ENCODE data around the gene CARD16. TPM values are rescaled to one million over a fixed set of nuclear protein-coding genes. Genes with fewer than 3 reads are reported as not detected.

Gene CARD16
- total RNA-seq, 1 experiment from 2014 or later = not detected

DNA sequence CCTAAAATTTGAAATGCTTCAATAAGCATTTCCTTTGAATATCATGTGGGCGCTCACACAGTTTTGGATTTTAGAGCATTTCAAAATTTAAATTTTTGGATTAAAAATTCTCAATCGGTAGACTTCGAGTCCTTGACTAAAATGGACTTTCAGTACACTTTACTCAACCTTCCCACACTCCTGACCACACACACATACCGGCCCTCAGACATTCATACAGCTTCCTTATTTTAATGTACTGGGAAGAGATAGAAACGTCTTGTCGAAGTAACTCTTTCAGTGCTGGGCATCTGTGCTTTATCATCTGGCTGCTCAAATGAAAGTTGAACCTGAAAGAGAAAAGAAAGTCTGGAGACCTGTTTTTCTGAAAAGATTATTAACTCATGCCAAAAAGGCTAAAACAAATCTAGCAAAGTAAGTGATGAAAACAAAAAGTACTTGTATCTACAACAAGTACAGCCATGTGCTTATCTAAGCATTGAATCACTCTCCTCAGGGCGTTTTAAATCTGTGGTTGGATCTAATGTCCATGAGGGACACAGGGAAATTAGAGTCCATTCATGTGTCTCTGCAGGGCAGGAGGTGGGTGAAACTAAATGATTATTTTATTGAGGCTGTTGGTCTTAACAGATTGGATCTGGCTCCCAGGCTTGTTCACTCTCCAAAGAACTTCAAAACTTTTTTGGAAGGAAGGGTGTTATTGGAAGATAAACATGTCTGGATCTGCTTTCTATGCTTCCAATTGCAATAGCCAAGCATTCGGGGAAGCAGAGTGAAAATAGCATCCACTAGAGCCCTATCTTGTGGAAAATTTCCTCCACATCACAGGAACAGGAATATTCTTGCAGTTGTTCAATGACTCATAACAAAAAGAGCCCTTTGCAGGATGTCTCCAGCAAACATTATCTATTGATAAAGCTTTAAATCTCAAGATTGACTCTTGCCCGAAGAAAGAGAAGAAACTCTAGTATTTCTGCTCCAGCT lies 47.4 kb upstream of the CARD16 start (continued):
- TF ChIP-seq, protein P1, sequence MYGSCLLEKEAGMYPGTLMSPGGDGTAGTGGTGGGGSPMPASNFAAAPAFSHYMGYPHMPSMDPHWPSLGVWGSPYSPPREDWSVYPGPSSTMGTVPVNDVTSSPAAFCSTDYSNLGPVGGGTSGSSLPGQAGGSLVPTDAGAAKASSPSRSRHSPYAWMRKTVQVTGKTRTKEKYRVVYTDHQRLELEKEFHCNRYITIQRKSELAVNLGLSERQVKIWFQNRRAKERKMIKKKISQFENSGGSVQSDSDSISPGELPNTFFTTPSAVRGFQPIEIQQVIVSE (CRISPR knock-in tag; IDR thresholded peaks at IDR 0.05; ENCODE audit: borderline replicate concordance) = no peak
- TF ChIP-seq, protein P2, sequence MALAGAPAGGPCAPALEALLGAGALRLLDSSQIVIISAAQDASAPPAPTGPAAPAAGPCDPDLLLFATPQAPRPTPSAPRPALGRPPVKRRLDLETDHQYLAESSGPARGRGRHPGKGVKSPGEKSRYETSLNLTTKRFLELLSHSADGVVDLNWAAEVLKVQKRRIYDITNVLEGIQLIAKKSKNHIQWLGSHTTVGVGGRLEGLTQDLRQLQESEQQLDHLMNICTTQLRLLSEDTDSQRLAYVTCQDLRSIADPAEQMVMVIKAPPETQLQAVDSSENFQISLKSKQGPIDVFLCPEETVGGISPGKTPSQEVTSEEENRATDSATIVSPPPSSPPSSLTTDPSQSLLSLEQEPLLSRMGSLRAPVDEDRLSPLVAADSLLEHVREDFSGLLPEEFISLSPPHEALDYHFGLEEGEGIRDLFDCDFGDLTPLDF (CRISPR knock-in tag; IDR thresholded peaks at IDR 0.05) = no peak

DNA sequence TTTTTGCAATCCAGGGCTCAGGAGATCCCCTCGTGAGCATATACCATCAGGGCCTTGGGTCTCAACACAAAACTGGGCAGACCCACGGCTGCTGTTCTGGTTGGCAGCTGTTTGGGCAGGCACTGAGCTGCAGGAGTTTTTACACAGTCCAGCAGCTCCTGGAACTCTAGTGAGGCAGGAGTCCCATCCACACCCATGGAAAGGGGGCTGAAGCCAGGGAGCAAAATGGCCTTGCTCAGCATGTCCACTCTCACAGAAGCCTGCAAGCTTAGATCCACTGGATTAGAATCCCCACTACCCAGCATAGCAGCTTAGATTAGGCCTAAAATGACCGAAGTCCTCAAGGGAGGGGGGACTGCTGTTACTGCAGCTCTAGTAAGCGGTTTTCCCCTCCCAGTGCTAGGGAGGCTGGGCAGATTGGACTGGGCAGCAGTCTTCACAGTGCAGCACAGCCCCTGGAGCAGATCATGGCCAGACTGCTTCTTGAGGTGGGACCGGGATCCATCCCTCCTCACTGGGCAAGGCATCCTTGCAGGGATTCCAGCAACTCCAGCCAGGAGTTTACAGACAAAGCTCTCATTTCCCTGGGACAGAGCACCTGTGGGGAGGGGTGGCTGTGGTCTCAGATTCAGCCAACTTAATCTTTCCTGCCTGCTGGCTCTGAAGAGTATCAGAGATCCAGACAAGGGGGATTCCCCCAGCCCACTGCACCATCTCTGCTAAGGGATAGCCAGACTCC lies 36.4 kb upstream of the CARD16 start:
- ChIA-PET POLR2A (no interaction called here), CTCF (interaction anchor here (1.4 kb wide), 1 partner anchor 208 kb away, joined by 3 read pairs; no protein-coding TSS in a partner anchor)
- peaks cover 5% of the 10 kb centered on the region for H3K36me3 Mint-ChIP-seq
- H3K27ac Mint-ChIP-seq = no peak overlapping the region
- peak; percentile 50 for ATAC-seq
- H3K4me3 Mint-ChIP-seq = no peak overlapping the region
- no peak for DNase-seq (ENCODE audit: low spot score)
- H3K27me3 Mint-ChIP-seq (ENCODE audit: low read depth) = no peaks in the 10 kb centered on the region
- H3K4me1 Mint-ChIP-seq = peaks cover 33% of the 10 kb centered on the region
- H3K9me3 Mint-ChIP-seq = peaks cover 14% of the 10 kb centered on the region
- TF ChIP-seq, protein P3, sequence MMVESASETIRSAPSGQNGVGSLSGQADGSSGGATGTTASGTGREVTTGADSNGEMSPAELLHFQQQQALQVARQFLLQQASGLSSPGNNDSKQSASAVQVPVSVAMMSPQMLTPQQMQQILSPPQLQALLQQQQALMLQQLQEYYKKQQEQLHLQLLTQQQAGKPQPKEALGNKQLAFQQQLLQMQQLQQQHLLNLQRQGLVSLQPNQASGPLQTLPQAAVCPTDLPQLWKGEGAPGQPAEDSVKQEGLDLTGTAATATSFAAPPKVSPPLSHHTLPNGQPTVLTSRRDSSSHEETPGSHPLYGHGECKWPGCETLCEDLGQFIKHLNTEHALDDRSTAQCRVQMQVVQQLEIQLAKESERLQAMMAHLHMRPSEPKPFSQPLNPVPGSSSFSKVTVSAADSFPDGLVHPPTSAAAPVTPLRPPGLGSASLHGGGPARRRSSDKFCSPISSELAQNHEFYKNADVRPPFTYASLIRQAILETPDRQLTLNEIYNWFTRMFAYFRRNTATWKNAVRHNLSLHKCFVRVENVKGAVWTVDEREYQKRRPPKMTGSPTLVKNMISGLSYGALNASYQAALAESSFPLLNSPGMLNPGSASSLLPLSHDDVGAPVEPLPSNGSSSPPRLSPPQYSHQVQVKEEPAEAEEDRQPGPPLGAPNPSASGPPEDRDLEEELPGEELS (CRISPR knock-in tag; IDR thresholded peaks at IDR 0.05) = no peak
- TF ChIP-seq, protein P4, sequence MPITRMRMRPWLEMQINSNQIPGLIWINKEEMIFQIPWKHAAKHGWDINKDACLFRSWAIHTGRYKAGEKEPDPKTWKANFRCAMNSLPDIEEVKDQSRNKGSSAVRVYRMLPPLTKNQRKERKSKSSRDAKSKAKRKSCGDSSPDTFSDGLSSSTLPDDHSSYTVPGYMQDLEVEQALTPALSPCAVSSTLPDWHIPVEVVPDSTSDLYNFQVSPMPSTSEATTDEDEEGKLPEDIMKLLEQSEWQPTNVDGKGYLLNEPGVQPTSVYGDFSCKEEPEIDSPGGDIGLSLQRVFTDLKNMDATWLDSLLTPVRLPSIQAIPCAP (CRISPR knock-in tag; IDR thresholded peaks at IDR 0.05) = no peak
- TF ChIP-seq TEAD1 (CRISPR knock-in tag; IDR thresholded peaks at IDR 0.05) = no peak
- no peak for TF ChIP-seq NR3C1 (CRISPR knock-in tag; conservative IDR thresholded peaks at IDR 0.05; ENCODE audit: low read depth)
- TF ChIP-seq ZNF671 (CRISPR knock-in tag; IDR thresholded peaks at IDR 0.05) = no peak
- TF ChIP-seq, protein P5, sequence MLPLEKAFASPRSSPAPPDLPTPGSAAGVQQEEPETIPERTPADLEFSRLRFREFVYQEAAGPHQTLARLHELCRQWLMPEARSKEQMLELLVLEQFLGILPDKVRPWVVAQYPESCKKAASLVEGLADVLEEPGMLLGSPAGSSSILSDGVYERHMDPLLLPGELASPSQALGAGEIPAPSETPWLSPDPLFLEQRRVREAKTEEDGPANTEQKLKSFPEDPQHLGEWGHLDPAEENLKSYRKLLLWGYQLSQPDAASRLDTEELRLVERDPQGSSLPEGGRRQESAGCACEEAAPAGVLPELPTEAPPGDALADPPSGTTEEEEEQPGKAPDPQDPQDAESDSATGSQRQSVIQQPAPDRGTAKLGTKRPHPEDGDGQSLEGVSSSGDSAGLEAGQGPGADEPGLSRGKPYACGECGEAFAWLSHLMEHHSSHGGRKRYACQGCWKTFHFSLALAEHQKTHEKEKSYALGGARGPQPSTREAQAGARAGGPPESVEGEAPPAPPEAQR (CRISPR knock-in tag; IDR thresholded peaks at IDR 0.05) = no peak
- TF ChIP-seq ZNF121 (CRISPR knock-in tag; IDR thresholded peaks at IDR 0.05) = no peak
- TF ChIP-seq, protein P6, sequence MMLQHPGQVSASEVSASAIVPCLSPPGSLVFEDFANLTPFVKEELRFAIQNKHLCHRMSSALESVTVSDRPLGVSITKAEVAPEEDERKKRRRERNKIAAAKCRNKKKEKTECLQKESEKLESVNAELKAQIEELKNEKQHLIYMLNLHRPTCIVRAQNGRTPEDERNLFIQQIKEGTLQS (CRISPR knock-in tag; conservative IDR thresholded peaks at IDR 0.05) = no peak
- TF ChIP-seq, protein P7, sequence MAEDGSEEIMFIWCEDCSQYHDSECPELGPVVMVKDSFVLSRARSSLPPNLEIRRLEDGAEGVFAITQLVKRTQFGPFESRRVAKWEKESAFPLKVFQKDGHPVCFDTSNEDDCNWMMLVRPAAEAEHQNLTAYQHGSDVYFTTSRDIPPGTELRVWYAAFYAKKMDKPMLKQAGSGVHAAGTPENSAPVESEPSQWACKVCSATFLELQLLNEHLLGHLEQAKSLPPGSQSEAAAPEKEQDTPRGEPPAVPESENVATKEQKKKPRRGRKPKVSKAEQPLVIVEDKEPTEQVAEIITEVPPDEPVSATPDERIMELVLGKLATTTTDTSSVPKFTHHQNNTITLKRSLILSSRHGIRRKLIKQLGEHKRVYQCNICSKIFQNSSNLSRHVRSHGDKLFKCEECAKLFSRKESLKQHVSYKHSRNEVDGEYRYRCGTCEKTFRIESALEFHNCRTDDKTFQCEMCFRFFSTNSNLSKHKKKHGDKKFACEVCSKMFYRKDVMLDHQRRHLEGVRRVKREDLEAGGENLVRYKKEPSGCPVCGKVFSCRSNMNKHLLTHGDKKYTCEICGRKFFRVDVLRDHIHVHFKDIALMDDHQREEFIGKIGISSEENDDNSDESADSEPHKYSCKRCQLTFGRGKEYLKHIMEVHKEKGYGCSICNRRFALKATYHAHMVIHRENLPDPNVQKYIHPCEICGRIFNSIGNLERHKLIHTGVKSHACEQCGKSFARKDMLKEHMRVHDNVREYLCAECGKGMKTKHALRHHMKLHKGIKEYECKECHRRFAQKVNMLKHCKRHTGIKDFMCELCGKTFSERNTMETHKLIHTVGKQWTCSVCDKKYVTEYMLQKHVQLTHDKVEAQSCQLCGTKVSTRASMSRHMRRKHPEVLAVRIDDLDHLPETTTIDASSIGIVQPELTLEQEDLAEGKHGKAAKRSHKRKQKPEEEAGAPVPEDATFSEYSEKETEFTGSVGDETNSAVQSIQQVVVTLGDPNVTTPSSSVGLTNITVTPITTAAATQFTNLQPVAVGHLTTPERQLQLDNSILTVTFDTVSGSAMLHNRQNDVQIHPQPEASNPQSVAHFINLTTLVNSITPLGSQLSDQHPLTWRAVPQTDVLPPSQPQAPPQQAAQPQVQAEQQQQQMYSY (CRISPR knock-in tag; IDR thresholded peaks at IDR 0.05) = no peak
- no peak for TF ChIP-seq RORB (CRISPR knock-in tag; IDR thresholded peaks at IDR 0.05)
- TF ChIP-seq CREM (CRISPR knock-in tag; IDR thresholded peaks at IDR 0.05) = no peak
- TF ChIP-seq, protein P8, sequence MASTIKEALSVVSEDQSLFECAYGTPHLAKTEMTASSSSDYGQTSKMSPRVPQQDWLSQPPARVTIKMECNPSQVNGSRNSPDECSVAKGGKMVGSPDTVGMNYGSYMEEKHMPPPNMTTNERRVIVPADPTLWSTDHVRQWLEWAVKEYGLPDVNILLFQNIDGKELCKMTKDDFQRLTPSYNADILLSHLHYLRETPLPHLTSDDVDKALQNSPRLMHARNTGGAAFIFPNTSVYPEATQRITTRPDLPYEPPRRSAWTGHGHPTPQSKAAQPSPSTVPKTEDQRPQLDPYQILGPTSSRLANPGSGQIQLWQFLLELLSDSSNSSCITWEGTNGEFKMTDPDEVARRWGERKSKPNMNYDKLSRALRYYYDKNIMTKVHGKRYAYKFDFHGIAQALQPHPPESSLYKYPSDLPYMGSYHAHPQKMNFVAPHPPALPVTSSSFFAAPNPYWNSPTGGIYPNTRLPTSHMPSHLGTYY (CRISPR knock-in tag; IDR thresholded peaks at IDR 0.05) = no peak
- TF ChIP-seq SOX15 (CRISPR knock-in tag; IDR thresholded peaks at IDR 0.05) = no peak
- TF ChIP-seq, protein P9, sequence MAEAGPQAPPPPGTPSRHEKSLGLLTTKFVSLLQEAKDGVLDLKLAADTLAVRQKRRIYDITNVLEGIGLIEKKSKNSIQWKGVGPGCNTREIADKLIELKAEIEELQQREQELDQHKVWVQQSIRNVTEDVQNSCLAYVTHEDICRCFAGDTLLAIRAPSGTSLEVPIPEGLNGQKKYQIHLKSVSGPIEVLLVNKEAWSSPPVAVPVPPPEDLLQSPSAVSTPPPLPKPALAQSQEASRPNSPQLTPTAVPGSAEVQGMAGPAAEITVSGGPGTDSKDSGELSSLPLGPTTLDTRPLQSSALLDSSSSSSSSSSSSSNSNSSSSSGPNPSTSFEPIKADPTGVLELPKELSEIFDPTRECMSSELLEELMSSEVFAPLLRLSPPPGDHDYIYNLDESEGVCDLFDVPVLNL (CRISPR knock-in tag; IDR thresholded peaks at IDR 0.05; ENCODE audit: borderline replicate concordance, low read depth) = no peak
- TF ChIP-seq, protein P10, sequence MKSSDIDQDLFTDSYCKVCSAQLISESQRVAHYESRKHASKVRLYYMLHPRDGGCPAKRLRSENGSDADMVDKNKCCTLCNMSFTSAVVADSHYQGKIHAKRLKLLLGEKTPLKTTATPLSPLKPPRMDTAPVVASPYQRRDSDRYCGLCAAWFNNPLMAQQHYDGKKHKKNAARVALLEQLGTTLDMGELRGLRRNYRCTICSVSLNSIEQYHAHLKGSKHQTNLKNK (CRISPR knock-in tag; IDR thresholded peaks at IDR 0.05) = no peak
